NCI-H446 treated with DMSO at 0.1 percent for 48 hours (cell line): ENCODE measurements around the gene FBXL13.

ENCODE experiments used
- DNase-seq: peaks from one replicate; lab custom pipeline; 2025; lab: John Stamatoyannopoulos, UW

The FBXL13 gene

DNA sequence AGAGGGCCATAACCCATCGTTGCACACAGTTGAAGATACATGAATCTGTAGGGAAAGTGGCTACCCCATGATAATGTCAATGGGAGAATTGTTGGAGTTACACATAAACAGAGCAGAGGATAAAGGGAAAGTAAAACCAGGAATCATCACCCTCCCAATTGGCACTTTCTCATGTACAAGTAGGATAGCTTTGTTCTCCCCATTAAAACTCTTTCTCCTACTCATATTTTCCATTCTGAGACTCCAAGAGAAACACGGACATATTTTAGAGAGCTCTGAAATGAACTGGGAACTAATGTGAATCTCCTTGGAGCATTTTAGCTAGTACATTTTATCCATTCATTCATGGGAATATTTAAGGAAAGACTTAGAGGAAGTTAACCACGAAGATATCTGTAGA, 179.0 kb downstream of the FBXL13 start:
- DNase-seq = no peak

DNA sequence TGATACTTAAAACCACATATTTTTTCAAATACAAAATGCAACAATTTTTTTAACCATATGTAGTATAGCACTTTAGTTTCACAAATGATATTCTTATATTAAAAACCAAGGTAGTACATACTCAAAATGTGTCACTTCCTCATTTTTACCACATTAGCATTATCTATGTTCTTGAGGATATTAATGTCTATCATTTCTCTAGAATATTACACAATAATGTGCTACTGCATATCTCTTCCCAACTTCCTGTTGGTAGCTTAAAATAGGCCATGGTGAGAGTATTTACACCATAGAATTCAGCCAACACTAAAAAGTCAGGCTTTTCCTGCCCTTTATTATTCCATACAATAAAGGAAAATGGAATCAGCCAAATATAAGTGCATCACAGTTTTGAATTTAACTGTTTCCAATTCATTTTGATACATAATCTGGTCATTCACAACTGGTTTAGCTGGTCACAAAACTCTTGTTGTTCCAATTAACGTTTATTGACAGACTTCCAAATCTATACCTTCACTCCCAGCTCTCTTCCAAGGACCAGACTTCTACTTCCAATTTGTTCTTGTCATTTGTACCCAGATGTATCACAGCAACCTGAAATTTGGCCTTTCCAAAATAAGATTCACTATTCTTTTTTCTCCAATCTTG, 181.8 kb downstream of the FBXL13 start:
- no peak for DNase-seq

DNA sequence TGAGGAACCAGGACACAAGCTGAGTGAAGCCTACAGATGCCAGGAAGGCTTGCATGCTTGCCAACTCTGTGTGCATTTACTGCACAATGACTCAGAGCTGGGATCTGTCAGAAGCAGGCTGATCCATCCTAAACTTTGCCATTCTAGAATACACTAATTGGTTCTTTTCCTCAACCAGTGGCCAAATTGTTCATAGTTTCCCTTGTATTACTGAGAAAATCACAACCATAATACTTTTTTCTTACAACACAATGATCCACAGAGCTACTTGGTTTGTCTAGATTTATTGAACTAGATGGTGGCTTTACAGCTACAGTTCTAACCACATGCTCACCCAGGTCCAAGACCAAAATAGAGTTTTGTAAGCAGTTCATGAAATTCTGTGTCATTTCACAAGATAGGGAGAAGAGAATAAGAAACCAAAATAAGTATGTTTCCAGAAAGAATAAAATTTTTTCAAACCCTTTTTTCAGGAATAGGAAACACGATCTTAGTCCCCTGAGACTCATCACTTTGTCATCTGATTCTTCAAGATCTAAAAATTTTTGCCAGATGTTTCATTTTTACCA, 182.8 kb downstream of the FBXL13 start:
- DNase-seq = peak; percentile 73

DNA sequence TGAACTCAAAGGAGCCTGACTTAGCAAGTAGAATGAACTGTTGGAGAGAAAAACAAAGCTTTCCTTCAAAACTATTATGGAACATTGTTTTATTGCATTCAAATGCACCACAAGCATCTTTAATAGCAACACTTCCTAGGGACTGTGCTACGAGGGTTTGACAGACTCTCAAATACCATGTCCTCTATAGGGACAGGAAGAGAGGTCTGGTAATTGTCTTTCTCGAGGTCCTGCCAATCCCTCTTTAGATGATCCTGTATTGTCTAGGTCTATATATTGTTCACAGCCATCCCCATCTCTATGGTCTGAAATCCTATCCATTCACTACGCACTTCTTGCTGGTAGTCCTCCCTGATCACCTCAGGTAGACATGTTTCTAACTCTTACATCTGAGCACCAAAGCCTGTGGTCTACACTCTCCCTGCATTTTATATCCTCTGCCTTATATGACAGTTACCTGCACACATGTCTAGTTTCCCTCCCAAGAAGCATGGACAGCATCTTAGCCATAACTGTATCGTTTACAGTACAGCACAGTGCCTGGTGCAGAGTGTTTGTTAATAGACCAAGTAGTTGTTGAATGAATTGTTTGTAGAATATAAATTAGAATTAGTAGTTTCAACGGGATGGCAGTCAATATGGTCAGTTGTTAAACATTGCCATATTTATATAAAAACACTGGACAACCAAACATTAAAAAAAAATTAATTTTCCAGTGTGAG, 183.5 kb downstream of the FBXL13 start:
- no peak for DNase-seq

DNA sequence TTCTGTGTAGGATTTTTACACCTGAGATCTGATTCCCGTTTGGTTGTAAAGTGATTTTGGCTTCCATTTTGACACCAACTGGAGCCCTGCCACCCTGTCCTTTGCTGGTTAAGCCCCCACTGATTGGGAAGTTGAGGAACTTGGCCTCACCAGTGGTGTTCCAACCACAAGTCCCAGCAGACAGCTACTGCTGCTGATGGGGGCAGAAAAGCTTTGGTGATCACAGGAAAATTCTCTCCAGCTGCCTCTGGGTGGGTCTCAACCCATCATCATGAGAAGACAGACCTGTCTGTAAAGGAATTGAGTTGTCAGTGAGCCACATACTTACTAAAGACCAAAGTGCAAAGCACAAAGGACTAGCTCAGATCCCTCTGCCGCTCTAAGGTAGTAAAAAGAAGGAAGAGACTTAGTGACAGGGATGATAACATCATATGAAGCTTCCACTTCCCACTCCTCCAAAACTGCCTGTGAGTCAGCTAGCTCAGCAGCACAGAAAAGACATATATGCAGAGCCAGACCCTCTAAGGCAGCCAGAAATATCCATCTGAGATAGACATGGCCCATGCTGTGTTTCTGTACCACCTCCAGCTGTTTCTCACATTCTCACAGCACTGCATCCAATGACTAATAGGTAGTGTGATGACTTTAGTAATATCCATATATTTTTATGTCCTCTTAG, 184.2 kb downstream of the FBXL13 start:
- DNase-seq = peak; percentile 30

DNA sequence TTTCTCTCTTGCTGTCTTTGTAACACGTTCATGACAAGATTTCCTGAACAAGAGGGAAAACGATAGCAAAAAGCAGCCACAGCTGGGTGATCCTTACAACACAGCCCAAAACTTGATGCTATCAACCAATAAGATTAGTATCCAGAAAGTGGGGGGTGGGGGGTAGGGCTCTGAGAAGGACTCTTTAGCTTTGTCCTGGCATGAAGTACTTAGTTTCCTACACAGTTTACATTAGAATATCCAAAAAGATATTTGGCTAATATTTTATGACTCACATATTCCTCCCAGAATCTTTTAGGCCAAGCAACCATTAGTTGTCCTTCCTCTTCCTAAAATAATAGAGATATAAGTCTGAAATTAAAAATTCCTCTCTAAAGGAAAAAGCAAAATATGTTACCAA, 184.7 kb downstream of the FBXL13 start:
- no peak for DNase-seq

DNA sequence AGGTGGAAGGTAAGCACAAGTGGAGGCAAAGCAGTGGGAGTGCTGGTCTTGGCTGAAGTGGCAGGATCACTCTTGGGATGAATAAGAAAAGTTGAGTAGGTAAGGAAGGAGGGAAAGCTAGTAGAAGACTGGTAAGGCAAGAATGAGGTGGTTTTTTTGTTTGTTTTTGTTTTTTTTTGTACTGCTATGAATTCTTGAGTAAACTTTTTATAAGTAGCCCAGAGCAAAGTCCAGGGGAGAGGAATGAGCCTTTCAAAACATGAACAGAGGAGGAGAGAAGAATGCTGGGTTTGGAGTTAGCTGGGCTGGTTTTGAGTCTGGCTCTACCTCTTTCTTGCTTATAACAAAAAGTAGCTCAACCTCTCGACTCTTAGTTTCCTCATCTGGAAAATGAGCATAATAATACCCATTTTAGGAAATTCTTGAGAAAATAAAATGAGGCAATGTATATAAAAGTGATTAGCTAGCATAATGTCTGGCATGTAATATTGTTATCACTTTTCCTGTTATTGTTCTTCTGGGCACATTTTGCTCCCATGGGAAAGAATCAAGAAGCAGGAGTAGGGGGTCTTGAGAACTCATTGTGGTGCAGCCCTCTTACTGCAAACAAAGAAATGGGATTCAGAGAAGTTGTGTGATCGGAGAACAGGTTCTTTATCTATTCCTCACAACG, 185.9 kb downstream of the FBXL13 start:
- DNase-seq = no peak

DNA sequence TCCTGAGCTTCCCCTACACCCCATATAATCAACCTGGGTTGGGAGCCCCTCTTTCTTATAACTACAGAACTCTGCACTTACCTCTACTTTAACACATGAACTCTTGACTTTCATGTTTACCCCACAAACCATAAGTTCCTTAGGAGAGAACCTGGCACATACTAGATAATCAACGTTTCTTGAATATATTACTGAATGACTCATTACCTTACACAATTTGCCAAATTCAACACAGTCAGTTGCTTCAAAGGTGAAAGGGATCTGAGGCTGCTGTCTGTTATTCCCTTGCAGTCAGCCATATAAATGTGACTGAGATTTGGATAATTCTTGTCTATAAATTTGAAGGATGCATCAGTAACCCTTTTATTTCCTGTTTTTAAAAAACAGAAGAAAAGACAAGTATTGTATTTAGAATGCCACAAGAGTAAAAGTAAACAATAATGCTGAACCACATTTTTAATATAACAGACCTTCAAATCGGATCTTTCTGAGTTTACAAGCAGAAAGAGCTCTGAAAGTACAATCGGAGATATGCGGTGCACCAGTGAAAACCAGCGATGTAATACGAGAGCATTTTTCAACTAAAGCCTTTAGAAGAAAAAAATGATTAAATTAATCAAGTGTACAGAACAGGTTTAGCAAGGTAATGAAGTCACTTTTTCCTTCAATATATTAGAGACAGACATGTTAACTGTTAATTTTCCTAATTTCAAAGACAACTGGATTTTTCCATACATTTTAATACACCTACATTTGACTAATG, 191.3 kb downstream of the FBXL13 start:
- DNase-seq = peak; percentile 14

DNA sequence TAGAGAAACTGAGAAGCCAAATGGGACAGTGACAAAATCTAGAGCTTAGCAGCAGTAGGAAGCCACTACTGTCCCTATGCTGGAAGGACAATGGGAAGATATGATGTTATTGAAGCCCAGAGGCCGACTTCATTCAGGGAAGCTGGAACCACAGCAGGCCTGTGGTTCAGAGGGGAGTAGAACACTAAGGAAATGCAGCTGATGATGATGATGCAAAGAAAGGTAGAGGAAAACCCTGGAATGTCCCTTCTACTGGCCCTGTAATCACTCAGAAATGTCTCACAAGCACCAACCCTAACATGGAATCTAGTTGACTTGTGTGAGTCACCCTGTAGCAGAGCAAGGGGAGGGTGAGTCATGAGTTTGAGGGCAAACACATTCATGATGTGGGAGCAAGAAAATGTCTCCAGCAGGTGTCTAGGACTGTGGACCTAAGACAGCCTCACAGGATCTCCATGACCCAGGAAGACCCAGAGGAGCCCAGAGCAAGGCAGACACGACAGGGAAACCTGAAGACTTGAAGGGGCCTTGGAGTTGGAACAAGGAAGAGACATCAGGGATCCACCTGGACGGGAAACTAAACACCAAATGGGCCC, 198.8 kb downstream of the FBXL13 start:
- DNase-seq = no peak

DNA sequence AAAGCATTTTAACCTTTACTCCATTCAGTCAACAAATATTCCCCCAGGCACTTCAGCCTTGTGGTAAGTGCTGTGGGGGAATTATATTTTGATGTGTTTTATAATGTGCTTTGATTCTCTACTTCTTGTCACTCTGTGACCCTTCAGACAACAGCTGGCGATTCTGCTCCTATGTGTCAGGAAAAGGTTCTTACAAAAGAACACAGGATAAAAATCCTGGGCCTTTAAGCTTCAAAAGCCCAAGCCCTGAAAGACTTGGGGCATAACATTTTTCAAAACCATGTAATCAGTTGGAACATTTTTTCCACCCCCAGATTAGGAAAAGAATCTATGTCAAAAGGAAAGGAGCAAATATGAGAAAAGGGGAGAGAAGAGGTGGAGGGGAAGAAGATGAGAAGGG, 199.6 kb downstream of the FBXL13 start:
- DNase-seq = no peak

DNA sequence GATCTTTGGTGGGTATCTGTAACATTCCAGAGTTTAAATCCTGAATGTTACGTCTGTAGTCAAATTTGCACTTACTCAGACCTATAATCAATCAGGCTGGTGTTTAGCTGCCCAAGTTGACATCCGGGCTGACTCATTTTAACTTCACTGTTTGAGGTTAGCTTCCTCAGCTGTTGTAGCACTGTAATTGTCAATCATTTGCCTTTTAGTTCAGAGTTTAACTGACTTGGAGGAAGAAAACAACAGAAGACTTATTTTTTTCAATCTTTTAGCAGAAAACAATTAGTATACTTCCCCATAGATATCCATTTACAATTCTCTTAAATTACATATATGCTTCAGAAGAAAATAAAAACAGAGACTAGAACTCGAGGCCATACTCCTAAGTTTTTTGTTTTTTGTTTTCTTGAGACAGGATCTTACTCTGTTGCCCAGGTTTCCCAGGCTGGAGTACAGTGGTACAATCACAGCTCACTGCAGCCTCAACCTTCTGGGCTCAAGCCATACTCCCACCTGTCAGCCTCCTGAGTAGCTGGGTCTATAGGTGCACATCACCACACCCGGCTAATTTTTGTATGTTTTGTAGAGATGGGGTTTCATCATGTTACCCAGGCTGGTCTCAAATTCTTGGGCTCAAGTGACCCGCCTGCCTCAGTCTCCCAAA, 200.3 kb downstream of the FBXL13 start:
- DNase-seq = no peak

DNA sequence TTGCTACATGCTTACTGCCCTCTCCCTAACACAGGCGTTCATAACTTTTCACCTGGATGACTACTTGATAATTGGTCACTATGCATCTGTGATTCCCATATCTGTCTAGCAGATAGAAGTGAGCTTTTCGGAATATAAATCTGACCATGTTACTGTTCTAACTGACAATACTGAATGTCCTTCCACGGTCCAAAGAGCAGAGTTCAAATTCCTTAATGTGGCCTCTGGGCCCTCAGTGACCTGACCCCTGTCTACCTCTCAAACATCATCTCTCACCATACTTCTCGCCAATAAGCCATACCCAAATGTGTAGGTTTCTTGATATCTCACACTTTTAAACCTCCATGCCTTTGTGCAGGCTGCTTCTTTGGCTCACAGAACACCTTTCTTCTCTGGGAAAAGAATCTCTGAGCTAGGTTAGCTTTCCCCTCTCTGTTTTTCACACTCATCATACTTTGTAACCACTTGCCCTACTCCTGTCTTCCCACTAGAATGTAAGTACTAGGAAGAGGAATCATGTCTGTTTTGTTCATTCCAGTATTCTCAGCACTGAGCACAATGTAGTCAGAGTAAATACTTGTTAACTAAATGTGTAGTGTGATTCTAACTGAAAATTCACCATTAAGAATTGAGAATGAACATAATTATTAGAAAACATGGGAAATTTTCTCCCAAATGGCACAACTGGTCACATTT, 201.0 kb downstream of the FBXL13 start:
- DNase-seq = no peak

DNA sequence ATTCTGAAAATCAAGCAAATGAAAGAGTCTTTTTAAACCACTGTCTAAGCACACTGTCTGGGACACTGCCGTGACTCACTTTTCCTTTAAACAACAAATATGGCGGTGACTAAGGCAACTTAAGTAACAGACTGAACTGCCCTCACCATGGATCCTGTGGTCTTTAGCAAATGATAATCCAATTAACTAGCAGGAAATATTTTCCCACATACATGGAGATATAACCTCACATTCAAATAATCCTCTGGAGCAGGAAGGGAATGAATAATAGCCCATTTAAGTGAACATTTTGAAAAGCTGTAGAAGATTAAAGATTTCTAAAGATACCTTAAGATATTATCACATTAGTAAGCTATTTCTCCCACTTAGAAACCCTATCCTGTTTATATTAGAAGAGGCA, 202.1 kb downstream of the FBXL13 start:
- no peak for DNase-seq

DNA sequence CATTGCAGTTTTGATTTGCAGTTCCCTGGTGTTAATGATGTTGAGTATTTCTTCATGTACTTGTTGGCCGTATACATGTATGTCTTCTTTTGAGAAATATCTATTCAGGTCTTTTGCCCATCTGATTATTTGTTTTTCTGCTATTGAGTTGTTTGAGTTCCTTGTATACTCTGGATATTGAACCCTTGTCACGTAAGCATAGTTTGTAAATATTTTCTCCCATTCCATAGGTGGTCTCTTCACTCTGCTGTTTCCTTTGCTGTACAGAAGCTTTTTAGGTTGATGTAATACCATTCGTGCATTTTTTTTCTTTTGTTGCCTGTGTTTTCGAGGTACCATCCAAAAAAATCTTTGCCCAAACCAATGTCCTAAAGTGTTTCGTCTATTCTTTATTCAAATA, 205.4 kb downstream of the FBXL13 start:
- no peak for DNase-seq

DNA sequence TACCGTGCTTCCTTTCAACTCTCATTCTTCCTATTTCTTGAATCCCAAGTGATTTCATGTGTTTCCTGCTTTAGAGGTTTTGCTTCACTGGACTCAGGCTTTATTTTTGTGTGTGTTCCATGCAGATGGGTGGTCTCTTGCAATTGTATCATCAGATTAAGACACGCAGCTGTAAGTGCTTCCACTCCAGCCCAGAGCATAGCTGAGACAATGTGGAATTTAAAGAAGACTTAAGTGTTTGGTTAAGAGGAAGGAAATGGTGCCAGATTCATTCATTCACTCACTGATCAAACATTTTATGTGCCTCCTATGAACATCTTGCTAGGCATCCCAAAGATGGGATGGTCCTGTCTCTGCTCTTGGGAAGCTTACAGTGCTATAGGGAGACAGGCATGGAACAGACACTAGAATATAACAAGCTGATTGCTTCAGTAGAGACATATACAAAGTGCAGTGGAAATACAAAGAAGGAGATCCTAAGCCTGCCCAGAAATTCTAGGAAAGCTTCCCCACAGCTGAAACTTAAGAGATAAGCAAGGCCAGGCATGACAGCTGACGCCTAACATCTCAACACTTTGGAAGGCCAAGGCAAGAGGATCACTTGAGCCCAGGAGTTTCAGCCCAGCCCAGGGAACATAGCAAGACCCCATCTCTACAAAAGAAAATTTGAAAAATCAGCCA, 207.9 kb downstream of the FBXL13 start:
- DNase-seq = no peak

DNA sequence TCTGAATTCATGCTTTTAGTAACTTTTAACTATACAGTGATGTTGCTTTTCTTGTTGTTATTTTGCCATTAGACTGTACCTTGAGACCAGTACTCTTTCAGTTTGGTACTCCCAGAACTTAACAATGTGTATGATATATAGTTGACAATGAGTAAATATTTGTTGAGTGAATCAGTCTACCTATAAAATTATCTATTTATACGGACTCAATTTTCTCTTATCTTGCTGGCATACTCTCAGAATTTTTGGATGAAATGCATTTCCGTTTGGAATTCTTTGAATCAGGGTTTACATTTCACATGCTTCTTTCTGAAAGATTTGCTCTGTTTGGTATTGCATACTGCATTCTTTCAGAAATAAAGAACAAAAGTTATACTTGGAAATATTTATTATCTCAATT, 209.6 kb downstream of the FBXL13 start:
- no peak for DNase-seq

DNA sequence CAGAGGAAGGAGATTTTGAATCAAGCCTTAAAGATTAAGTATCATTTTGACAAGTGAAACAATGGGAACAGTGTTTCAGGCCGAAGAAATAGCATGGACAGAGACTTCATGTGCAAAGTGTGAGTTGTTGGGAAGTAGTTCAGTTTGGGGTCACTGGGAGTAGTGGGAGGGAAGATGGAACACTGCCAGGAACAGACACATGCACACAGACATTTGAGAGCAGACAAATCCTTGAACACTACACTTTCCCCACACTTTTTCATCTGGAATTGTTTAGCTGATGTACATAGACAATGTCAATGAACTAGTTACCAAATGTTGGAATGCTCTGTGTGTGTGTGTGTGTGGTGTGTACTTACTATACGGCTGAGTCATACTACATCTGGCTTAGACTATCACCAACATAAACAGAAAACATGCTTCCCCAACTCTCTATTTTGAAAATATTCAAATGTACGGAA, 214.2 kb downstream of the FBXL13 start:
- DNase-seq = no peak

DNA sequence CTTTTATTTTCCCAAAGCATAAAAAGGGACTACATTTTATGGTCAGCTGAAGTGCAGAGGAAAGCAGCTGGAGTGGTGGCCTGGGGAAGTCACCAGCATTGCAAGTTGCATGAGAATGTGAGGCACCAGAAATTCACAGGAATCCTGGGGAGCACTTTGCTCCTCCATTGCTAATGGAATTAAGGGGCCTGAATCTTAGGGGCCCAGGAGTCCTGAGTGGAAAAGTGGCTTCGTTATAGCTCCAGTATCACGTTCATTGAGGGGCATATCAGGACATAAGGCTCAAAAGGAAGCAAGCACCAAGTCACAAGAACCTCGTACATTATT, 214.8 kb downstream of the FBXL13 start:
- DNase-seq = no peak

DNA sequence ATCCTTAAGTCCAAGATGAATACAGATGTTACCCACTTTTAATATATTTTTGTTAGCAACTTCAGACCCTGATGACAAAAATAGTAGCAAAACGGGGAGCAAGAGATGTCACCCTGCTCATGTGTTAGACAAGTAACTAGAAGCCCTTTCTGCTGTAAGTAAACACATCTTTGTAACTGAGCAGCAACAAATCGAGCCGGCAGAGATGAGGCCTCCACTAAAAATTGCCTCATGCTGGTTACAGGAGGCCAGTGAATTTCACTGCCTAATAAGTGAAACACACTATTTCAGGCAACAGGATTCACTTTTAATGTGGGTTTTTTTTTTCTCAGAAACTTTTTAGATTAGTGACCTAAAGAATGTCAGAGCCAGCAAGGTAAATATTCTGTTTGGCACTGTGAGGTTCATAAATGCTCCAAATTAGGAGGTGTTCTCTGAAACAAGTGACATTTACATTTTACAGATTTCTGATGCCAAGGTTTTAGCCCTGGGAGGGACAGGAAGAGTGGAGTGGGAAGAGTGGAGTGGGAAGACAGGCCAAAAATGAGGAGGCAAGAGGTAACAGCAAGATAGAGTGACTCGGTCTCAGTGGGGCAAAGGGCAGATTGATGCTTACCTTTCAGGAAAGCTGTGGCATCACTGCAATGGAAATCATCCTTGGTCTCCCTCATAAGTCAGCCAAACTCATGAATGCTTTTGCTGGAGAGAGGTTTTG, 215.4 kb downstream of the FBXL13 start:
- DNase-seq = no peak
